ENCODE measurements around the gene MCAM. TPM values are rescaled to one million over a fixed set of nuclear protein-coding genes. Genes with fewer than 3 reads are reported as not detected.

Gene MCAM
- total and polyA plus RNA-seq, 7 donors = 2.1 to 1,033 (median 628) TPM

- 86 to 93% methylated on average over 7 of the region's 7 CpGs for WGBS, 2 donors
- H3K4me1 ChIP-seq = peaks cover 0 to 28% (median 16%) of the 10 kb centered on the region in 4 donors
- H3K27me3 ChIP-seq = no peaks in the 10 kb centered on the region
- no peaks in the 10 kb centered on the region for H3K9me3 ChIP-seq
- H3K27ac ChIP-seq = peak overlapping the region; percentile 50 to 99 (median 78)
- H3K4me3 ChIP-seq = no peak overlapping the region
- intact Hi-C loops (cut with DNase I) = no loop called here
- TF ChIP-seq POLR2AphosphoS5 (IDR thresholded peaks at IDR 0.05) = no peak
- no peak for TF ChIP-seq CTCF (IDR thresholded peaks at IDR 0.05)
- TF ChIP-seq POLR2A (IDR thresholded peaks at IDR 0.05) = no peak
- no peak for TF ChIP-seq EP300 (IDR thresholded peaks at IDR 0.05)
- no peak for DNase-seq
- H3K36me3 ChIP-seq = peaks cover 14 to 70% (median 30%) of the 10 kb centered on the region in 4 donors
Observed at GRCh38 chr11:119305556-119306372, 11.2 kb downstream of the MCAM start.

DNA sequence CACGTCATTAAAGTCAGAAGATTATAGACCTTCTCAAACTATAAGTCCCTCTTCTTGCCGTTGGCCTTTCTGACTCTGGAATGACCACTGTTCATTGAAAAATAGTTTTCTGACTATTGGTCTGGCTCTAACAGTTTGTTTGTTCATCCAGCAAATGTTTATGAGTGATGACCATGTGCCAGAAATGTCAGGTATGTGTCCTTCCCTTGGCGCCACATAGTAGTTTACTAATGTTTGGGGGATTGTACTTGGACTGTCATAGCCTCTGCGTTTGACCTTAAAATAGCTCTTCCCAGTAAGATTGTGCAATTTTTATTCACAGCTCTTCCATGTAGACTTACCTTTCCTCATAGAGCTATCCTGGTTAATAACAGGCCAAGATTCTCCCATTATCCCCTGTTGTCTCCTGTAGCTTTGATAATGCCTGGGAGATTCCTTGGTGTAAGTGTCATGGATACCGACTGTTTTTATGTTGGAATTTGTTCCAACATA is 13.7 kb downstream of the MCAM start:
- H3K27me3 ChIP-seq = no peaks in the 10 kb centered on the region
- peak overlapping the region in 1 of 4 donors; percentile 61 for H3K27ac ChIP-seq
- H3K36me3 ChIP-seq = peaks cover 3 to 61% (median 9%) of the 10 kb centered on the region in 4 donors
- 91 to 92% methylated on average over 5 of the region's 5 CpGs for WGBS, 2 donors
- peaks cover 0 to 50% (median 39%) of the 10 kb centered on the region in 4 donors for H3K4me1 ChIP-seq
- TF ChIP-seq CTCF (IDR thresholded peaks at IDR 0.05) (no peak), POLR2A (IDR thresholded peaks at IDR 0.05) (no peak), POLR2AphosphoS5 (IDR thresholded peaks at IDR 0.05) (no peak), EP300 (IDR thresholded peaks at IDR 0.05) (no peak)
- intact Hi-C loops (cut with DNase I) = no loop called here
- DNase-seq = no peak
- no peaks in the 10 kb centered on the region for H3K9me3 ChIP-seq
- no peak overlapping the region for H3K4me3 ChIP-seq

GRCh38 chr11:119300198-119300964 is 16.5 kb downstream of the MCAM start:
- WGBS, 2 donors = 91 to 93% methylated on average over 3 of the region's 3 CpGs
- Histone ChIP-seq H3K9me3 (no peaks in the 10 kb centered on the region), H3K4me1 (peaks cover 0 to 40% (median 36%) of the 10 kb centered on the region in 4 donors), H3K36me3 (peaks cover 0 to 69% (median 8%) of the 10 kb centered on the region in 4 donors), H3K27me3 (no peaks in the 10 kb centered on the region), H3K27ac (peak overlapping the region; percentile 29 to 77 (median 73)), H3K4me3 (no peak overlapping the region)
- intact Hi-C loops (cut with DNase I) = no loop called here
- no peak for TF ChIP-seq CTCF (IDR thresholded peaks at IDR 0.05)
- no peak for TF ChIP-seq EP300 (IDR thresholded peaks at IDR 0.05)
- no peak for TF ChIP-seq POLR2AphosphoS5 (IDR thresholded peaks at IDR 0.05)
- no peak for TF ChIP-seq POLR2A (IDR thresholded peaks at IDR 0.05)
- no peak for DNase-seq

- 97 to 98% methylated on average over 9 of the region's 9 CpGs for WGBS, 2 donors
- no peak for TF ChIP-seq POLR2A (IDR thresholded peaks at IDR 0.05)
- no peak for TF ChIP-seq POLR2AphosphoS5 (IDR thresholded peaks at IDR 0.05)
- no peak for TF ChIP-seq EP300 (IDR thresholded peaks at IDR 0.05)
- TF ChIP-seq CTCF (IDR thresholded peaks at IDR 0.05) = no peak
- Histone ChIP-seq H3K27ac (peak overlapping the region; percentile 3 to 77 (median 73)), H3K36me3 (peaks cover 0 to 64% (median 8%) of the 10 kb centered on the region in 4 donors), H3K27me3 (no peaks in the 10 kb centered on the region), H3K4me1 (peaks cover 0 to 40% (median 36%) of the 10 kb centered on the region in 4 donors), H3K4me3 (no peak overlapping the region), H3K9me3 (no peaks in the 10 kb centered on the region)
- DNase-seq = no peak
- intact Hi-C loops (cut with DNase I) = no loop called here
Observed at GRCh38 chr11:119299416-119299815, 17.5 kb downstream of the MCAM start.
